ENCODE measurements around the gene VPS13D.

VPS13D gene

DNA sequence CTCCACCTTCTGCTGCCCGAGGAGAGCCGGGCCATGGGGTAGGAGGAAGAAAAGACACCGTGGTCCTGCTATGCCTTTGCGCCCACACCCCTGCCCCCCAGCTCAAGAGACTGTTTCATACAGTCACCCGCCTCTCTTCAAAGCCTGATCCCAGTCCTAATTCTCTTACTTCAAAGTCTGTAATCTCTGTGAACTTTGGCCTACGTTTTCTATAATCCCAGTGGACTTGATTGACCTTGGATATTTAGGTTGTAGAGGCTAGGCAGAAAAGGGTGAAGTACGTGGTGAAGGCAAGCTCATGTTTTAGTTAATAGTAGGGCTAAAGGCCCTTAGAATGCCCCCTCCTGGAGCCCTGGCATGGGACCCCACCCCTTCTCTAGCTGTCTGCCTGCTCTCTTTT lies 28.4 kb downstream of the VPS13D start:
- no peak for DNase-seq
- Histone ChIP-seq H3K9me3 (replicated peaks; ENCODE audit: insufficient read depth, low read length) (no peaks in the 10 kb centered on the region), H3K27ac (ENCODE audit: low read length) (no peak overlapping the region), H3K4me1 (ENCODE audit: low read length) (no peaks in the 10 kb centered on the region), H3K36me3 (replicated peaks; ENCODE audit: insufficient read depth, low read length) (no peaks in the 10 kb centered on the region), H3K27me3 (replicated peaks; ENCODE audit: insufficient read depth, low read length) (no peaks in the 10 kb centered on the region), H3K4me3 (ENCODE audit: low read length) (no peak overlapping the region), H3K9ac (ENCODE audit: low read length) (no peak overlapping the region), H3F3A (ENCODE audit: insufficient read depth, low read length) (no peaks in the 10 kb centered on the region), H3K9me2 (replicated peaks; ENCODE audit: insufficient read depth, low read length) (no peaks in the 10 kb centered on the region), H3K79me2 (ENCODE audit: low read length) (no peaks in the 10 kb centered on the region), H3K4me2 (ENCODE audit: low read depth, low read length) (no peak overlapping the region), H2AFZ (ENCODE audit: low read length) (no peak overlapping the region), H4K20me1 (ENCODE audit: insufficient read depth, low read length) (no peaks in the 10 kb centered on the region)
- TF ChIP-seq, protein P1, sequence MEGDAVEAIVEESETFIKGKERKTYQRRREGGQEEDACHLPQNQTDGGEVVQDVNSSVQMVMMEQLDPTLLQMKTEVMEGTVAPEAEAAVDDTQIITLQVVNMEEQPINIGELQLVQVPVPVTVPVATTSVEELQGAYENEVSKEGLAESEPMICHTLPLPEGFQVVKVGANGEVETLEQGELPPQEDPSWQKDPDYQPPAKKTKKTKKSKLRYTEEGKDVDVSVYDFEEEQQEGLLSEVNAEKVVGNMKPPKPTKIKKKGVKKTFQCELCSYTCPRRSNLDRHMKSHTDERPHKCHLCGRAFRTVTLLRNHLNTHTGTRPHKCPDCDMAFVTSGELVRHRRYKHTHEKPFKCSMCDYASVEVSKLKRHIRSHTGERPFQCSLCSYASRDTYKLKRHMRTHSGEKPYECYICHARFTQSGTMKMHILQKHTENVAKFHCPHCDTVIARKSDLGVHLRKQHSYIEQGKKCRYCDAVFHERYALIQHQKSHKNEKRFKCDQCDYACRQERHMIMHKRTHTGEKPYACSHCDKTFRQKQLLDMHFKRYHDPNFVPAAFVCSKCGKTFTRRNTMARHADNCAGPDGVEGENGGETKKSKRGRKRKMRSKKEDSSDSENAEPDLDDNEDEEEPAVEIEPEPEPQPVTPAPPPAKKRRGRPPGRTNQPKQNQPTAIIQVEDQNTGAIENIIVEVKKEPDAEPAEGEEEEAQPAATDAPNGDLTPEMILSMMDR (IDR thresholded peaks at IDR 0.05; ENCODE audit: low read length), result no peak
- TF ChIP-seq EZH2phosphoT487 (IDR thresholded peaks at IDR 0.05; ENCODE audit: low read length) (no peak), EZH2 (optimal IDR thresholded peaks at IDR 0.05; ENCODE audit: low read depth, low read length) (no peak)

GRCh38 chr1:12269351-12269750 lies 39.5 kb downstream of the VPS13D start:
- H3K4me3 ChIP-seq (ENCODE audit: low read length), result no peak overlapping the region
- no peaks in the 10 kb centered on the region for H3K27me3 ChIP-seq (replicated peaks; ENCODE audit: insufficient read depth, low read length)
- H4K20me1 ChIP-seq (ENCODE audit: insufficient read depth, low read length), result no peaks in the 10 kb centered on the region
- no peak for DNase-seq
- no peaks in the 10 kb centered on the region; the same call in 1 of the 2 replicates for H3K36me3 ChIP-seq (replicated peaks; ENCODE audit: insufficient read depth, low read length)
- no peaks in the 10 kb centered on the region for H3K4me1 ChIP-seq (ENCODE audit: low read length)
- H3K9me3 ChIP-seq (replicated peaks; ENCODE audit: insufficient read depth, low read length), result no peaks in the 10 kb centered on the region
- no peak overlapping the region for H3K9ac ChIP-seq (ENCODE audit: low read length)
- H3F3A ChIP-seq (ENCODE audit: insufficient read depth, low read length), result no peaks in the 10 kb centered on the region
- no peak for TF ChIP-seq EZH2 (optimal IDR thresholded peaks at IDR 0.05; ENCODE audit: low read depth, low read length)
- TF ChIP-seq EZH2phosphoT487 (IDR thresholded peaks at IDR 0.05; ENCODE audit: low read length), result no peak
- TF ChIP-seq, protein P1 (IDR thresholded peaks at IDR 0.05; ENCODE audit: low read length), result no peak
- no peaks in the 10 kb centered on the region for H3K9me2 ChIP-seq (replicated peaks; ENCODE audit: insufficient read depth, low read length)
- H2AFZ ChIP-seq (ENCODE audit: low read length), result no peak overlapping the region
- no peak overlapping the region for H3K4me2 ChIP-seq (ENCODE audit: low read depth, low read length)
- no peak overlapping the region for H3K27ac ChIP-seq (ENCODE audit: low read length)
- no peaks in the 10 kb centered on the region for H3K79me2 ChIP-seq (ENCODE audit: low read length)

GRCh38 chr1:12271033-12271432 lies 41.2 kb downstream of the VPS13D start:
- Histone ChIP-seq H3K36me3 (replicated peaks; ENCODE audit: insufficient read depth, low read length) (no peaks in the 10 kb centered on the region), H3K79me2 (ENCODE audit: low read length) (no peaks in the 10 kb centered on the region), H3K9ac (ENCODE audit: low read length) (no peak overlapping the region), H3K4me1 (ENCODE audit: low read length) (no peaks in the 10 kb centered on the region), H3K9me2 (replicated peaks; ENCODE audit: insufficient read depth, low read length) (no peaks in the 10 kb centered on the region), H3K4me2 (ENCODE audit: low read depth, low read length) (no peak overlapping the region), H3K27ac (ENCODE audit: low read length) (no peak overlapping the region), H3K4me3 (ENCODE audit: low read length) (no peak overlapping the region), H2AFZ (ENCODE audit: low read length) (no peak overlapping the region), H3K27me3 (replicated peaks; ENCODE audit: insufficient read depth, low read length) (no peaks in the 10 kb centered on the region), H3F3A (ENCODE audit: insufficient read depth, low read length) (no peaks in the 10 kb centered on the region), H3K9me3 (replicated peaks; ENCODE audit: insufficient read depth, low read length) (no peaks in the 10 kb centered on the region), H4K20me1 (ENCODE audit: insufficient read depth, low read length) (no peaks in the 10 kb centered on the region)
- TF ChIP-seq EZH2 (optimal IDR thresholded peaks at IDR 0.05; ENCODE audit: low read depth, low read length) (no peak), EZH2phosphoT487 (IDR thresholded peaks at IDR 0.05; ENCODE audit: low read length) (no peak)
- TF ChIP-seq, protein P1 (IDR thresholded peaks at IDR 0.05; ENCODE audit: low read length), result no peak
- DNase-seq, result no peak
